Measurements from ENCODE around the gene MALAT1.

DNA sequence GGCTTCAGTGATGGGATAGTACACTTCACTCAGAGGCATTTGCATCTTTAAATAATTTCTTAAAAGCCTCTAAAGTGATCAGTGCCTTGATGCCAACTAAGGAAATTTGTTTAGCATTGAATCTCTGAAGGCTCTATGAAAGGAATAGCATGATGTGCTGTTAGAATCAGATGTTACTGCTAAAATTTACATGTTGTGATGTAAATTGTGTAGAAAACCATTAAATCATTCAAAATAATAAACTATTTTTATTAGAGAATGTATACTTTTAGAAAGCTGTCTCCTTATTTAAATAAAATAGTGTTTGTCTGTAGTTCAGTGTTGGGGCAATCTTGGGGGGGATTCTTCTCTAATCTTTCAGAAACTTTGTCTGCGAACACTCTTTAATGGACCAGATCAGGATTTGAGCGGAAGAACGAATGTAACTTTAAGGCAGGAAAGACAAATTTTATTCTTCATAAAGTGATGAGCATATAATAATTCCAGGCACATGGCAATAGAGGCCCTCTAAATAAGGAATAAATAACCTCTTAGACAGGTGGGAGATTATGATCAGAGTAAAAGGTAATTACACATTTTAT is 4.6 kb downstream of the MALAT1 start:
- no peak for TF ChIP-seq POLR2A (IDR thresholded peaks at IDR 0.05; ENCODE audit: low read length)
- TF ChIP-seq GATA1 (IDR thresholded peaks at IDR 0.05; ENCODE audit: low read depth, low read length): no peak

Measured in erythroblast (primary cell).